Stimulated activated CD4-positive, alpha-beta T cell treated with anti-CD3 and anti-CD28 coated beads, Interleukin-4, amount 100 ng/mL, for 4 hours (primary cell): Measurements from ENCODE around the gene PPP4R2.
"Not testable (repeated sequence)": the region's sequence is repeated elsewhere in the genome, so short reads cannot be mapped to it uniquely, and the experiment has no call there.

Experiments used
- DNase-seq, 2 experiments: peaks; one replicate each; pipeline ENCODE4 v3.0.0-alpha.2; 2020

PPP4R2 gene

DNA sequence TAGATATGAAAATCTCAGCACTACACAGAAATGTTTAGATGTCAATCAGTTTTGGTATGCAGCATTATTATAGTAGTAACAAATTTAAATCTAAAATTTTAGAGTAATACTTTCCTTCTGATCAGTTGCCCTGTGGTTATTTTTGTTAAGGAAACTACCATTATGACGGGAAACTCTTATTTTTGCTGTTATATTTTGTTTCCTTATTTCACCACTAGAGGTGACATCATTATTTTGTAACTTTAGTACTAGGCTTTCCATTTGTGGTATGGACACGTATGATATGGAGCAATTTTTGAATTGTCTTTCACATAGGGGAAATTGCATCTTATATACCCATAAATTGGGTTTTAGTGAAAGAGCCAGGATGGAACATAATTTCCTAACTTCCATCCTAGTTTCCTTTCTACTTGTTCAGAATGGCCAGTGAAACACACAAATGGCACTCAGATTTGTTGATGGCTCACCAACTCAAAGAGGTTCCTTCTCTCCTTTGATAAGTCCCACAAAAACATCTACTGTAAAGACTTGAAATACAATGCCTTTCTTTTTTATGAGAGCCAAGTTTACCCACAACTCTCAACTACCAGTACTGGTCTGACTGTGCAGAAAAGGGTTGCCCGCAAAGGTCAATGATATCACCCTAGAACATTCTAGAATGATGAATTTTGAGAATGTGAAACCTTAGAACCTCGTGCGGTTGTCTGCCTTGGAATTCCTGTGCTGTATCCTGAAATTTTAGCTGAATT is 19.4 kb upstream of the PPP4R2 start:
- no peak for DNase-seq

DNA sequence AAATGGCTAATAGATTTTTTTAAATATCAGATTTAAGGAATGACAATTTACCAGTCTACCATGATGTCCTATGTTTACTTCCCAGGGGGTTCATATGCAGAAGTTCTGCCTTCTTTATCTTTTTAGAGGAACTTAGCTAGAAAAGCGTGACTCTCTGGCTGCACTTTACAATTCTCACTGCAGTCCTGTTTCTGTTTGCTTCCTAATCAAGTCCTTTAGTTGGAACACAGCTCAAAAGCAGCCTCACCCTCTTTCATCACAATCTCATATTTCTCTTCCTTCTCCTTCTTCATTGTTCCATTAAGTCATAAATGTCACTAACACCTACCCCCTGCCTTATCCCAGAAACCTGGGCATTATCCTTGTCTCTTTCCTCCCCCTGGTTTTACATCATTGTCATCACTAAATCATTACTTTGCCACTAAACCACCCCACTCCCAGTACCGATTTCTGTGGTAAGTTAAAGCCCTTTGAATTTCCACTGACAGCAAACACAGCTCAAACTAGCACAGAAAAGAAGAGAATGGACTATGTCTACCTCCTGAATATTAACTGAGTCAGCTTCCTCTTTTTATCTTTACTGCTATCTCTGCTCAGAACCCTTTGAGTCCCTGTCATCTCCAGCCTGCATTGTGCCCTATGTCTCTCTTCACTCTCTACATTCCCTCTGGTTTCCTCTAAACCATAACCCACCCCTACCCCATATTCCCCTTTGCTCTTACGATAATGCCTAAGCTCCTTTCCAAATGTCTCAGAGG is 13.8 kb upstream of the PPP4R2 start:
- DNase-seq = no peak

DNA sequence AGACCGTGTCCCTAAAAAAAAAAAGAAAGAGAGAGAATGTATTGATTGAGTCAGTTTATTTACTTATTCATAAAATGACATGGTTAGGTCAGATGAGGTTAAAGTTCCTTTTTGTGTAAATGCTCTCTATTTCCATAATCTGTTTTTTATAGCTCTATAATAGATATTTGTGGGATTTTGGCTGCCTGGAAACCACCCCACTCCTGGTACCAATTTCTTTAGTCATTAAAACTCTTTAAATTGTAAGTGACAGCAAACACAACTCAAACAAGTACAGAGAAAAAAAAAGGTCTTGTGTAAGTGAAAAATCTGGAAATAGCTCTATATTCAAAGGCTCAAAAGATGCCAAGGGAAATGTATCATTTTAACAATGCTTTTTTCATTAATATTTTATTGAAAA is 11.0 kb upstream of the PPP4R2 start:
- no peak for DNase-seq

GRCh38 chr3:72990701-72991395 is 5.8 kb upstream of the PPP4R2 start:
- DNase-seq = no peak

- DNase-seq = no peak
Observed at GRCh38 chr3:72991522-72991921, 5.1 kb upstream of the PPP4R2 start.

DNA sequence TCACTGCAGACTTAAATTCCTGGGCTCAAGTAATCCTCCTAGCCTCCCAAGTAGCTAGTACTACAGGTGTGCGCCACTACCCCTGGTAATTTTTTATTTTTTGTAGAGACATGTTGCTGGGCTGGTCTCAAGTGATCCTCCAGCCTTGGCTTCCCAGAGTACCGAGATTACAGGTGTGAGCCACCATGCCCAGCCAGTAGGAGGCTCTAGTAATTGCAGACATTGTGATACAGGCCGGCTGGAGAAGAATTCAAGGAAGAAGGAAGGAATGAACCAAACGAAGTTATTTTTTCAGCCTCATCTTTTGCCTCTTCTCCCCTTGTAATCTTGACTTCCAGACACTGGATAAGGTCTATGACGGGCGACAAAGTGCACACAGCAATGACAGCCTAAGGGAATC is 3.2 kb upstream of the PPP4R2 start:
- DNase-seq = no peak

- no peak for DNase-seq
Observed at GRCh38 chr3:72995337-72995736, 1.3 kb upstream of the PPP4R2 start.

- DNase-seq = peak in 1 of 2 experiments; percentile 3
Observed at GRCh38 chr3:72996121-72996472, 514 bp upstream of the PPP4R2 start.

DNA sequence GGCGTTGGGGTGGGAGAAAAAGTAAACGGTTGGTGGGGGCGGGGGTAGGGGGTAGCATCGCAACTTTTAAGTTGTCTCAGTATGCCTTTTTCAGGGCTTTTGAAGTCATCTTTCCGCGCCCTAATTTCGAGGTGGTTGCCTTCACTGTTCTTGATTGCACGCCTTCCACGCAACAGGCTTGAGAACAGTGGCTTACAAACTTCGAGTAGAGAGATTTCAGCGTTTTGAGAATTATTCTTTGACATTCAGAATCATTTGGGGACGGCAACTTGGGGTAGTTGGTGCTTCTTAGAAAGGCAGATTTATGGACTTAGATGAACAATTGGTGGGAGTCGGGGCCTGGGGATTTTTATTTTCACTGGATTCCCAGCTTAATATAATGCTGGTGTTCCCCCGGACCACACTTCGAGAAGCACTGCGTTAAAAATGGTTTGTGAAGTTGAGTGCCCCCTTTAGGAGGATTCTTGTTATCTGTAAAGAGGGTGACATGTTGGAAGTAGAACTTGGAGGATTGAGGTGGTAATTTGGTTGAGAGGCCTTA is 880 bp downstream of the PPP4R2 start:
- DNase-seq = peak in 1 of 2 experiments; percentile 36

- DNase-seq = no peak
Observed at GRCh38 chr3:72998466-72998865, 1.9 kb downstream of the PPP4R2 start.

GRCh38 chr3:72999951-73000350 is 3.3 kb downstream of the PPP4R2 start:
- peak in 1 of 2 experiments; percentile 10 for DNase-seq

- not testable (repeated sequence) for DNase-seq
Observed at GRCh38 chr3:73003050-73003449, 6.4 kb downstream of the PPP4R2 start.

- DNase-seq = no peak
Observed at GRCh38 chr3:73004316-73004715, 7.7 kb downstream of the PPP4R2 start.

DNA sequence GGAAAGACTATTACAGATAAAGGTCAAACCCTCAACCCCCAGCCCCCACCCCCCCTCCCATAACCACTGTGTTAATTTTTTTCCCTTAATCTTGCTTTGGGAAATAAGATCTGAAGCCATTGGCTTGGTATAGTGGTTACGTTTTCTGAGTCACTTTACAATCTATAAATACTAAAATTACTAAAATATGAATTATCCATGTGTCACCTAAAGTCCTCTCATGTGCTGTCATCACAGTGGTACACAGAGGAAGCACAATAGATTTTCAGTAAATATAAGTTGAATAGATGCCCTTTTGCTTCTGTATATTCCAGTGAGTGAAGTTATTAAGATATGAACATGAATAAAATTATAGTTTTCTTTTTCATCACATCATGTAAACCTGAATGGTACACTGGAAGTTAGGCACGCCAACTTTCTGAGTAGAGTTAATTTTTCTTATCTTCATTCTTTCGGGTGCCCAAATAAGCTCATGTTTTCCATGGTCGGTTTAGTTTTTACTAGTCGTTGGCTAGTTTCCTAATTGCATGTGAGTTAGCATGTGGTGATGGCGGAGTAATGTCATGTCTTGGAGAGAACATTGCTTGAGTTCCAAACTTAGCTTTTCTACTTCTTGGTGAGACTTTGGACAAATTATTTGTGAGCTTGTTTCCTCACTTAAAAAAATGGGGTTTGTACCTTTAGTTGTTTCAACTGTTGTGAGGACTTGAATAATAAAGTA is 11.5 kb downstream of the PPP4R2 start:
- no peak for DNase-seq

- no peak for DNase-seq
Observed at GRCh38 chr3:73009008-73009407, 12.4 kb downstream of the PPP4R2 start.

GRCh38 chr3:73009750-73010149 is 13.1 kb downstream of the PPP4R2 start:
- DNase-seq = no peak

- no peak for DNase-seq
Observed at GRCh38 chr3:73010158-73010557, 13.5 kb downstream of the PPP4R2 start.

DNA sequence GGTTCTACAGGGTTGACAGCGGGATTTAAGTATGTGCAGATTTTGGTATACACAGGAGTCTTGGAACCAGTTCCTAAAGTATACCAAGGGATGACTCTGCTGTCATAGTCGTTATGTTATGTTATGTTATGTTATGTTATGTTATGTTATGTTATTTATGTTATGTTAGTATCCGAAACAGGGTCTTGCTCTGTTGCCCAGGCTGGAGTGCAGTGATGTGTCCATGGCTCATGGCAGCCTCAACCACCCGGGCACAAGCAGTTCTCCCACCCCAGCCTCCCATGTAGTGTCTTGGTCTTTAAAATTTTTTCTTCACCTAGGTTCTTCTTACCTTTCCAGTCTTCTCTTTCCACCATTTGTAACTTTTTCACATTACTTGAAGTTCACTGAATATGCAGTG is 21.7 kb downstream of the PPP4R2 start:
- no peak for DNase-seq

DNA sequence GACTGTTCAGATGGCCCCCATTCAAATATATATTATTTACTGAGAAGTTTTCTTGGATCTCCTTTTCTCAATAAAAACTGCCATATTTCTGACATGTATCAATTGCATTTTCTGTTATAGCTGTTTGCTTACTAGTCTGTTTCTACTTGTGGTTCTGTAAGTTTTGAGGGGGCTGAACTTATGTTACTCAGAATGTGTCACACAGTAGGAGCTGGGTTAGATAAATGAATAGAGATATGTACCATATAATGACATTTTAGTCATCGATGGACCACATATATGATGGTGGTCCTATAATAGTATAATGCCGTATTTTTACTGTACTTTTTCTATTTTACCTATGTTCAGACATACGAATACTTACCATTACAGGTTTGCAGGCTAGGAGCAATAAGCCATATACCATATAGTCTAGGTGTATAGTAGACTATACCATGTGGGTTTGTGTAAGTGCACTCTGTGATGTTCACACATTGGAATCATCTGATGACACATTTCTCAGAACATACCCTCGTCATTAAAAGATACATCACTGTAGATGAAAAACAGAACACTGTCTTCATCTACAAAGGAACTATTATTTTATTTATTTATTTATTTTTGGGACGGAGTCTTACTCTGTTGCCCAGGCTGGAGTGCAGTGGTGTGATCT is 22.3 kb downstream of the PPP4R2 start:
- no peak for DNase-seq

DNA sequence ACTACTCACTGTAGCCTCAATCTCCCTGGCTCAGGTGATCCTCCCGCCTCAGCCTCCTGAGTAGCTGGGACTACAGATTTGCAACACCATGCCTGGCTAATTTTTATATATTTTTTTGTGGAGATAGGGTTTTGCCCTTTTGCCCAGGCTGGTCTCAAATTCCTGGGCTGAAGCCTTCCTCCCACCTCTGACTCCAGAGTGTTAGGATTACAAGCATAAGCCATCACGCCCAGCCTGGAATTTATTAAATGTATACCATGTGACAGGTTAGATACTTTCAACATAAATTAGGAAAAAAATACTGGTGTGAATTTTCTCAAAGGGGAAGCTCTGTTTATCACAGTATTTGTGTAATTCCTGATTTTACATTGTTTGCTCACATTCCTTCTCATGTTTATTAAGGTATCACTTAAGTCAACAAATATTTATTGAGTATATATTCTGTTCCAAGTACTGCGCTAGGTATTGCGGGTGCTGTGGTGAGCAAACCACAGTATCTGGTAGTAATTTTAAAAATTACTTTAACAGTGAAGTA is 24.8 kb downstream of the PPP4R2 start:
- DNase-seq = no peak

DNA sequence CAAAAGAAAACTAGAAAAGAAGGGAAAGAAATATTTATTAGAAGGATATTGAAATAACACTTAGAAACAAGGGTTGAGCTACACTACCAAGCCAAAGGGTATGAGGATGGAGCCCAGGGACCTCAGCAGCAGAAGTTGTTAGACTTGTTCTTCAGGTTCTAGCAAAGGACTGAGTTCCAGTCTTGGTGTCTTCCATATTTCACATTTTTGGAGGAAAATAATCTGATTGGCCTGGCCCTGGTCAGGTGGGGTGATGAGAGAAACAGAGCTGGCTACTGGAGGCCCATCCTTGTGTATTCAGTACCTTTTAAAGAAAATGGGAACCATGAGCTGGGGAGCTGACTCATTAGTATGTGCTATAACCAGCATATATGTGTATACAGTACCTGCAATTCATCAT is 28.2 kb downstream of the PPP4R2 start:
- no peak for DNase-seq

DNA sequence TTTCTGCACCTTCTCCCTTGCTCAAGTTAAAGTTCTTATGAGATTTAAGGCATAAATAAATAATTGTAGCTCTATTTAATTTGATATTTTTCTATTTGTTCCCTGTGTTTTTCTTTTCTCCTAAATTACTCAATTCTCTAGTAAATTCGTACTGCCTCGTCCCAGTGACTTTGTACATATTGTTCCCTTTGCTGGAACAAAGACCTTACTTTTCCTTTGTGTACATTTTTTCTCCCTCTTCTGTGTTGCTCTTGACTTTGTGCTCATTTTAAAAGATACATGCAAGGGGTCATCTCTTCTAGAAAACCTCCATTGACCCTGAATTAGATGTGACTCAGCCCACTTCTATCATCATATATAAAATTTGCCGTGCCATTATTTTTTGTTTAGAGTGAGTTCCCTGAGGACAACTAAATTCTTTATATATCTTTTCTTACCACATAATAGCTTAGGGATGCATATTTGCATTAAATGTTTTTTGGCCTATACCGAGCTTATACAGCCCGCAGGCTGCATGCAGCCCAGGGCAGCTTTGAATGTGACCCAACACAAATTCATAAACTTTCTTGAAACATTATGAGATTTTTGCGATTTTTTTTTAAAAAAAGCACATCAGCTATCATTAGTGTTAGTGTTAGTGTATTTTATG is 29.6 kb downstream of the PPP4R2 start:
- no peak for DNase-seq
